HEK293T (cell line): Measurements from ENCODE around the gene REEP6.

Experiments used
- CTCF ChIA-PET: fragments of 350-600 bp; formaldehyde crosslinking; extraction: SDS; loops from one replicate; lab custom pipeline; 2021; ENCODE audit warnings: antibody characterized with exemption, inconsistent platforms; lab: Yijun Ruan, JAX
- POLR2A ChIA-PET: fragments of 350-600 bp; formaldehyde crosslinking; extraction: SDS; loops from one replicate; lab custom pipeline; 2020; ENCODE audit warnings: antibody characterized with exemption, inconsistent platforms; lab: Yijun Ruan, JAX
- DNase-seq: peaks from one replicate; pipeline ENCODE4 v3.0.0; 2012; ENCODE audit warnings: mixed read lengths; ENCODE audit errors: extremely low spot score
- ARNT ChIP-seq: fragments of 450-650 bp; IDR thresholded peaks from 2 replicates; pipeline ENCODE4 v1.6.1; 2017; ENCODE audit warnings: mild to moderate bottlenecking
- BHLHE40 ChIP-seq: fragments of 450-650 bp; IDR thresholded peaks from 2 replicates; pipeline ENCODE4 v1.6.1; 2016; ENCODE audit warnings: mild to moderate bottlenecking, moderate library complexity, borderline replicate concordance
- CTBP1 ChIP-seq: fragments of 450-650 bp; IDR thresholded peaks from 2 replicates; pipeline ENCODE4 v1.6.1; 2016; ENCODE audit warnings: borderline replicate concordance
- ELF4 ChIP-seq: fragments of 450-650 bp; IDR thresholded peaks from 2 replicates; pipeline ENCODE4 v1.6.1; 2017; ENCODE audit warnings: antibody characterized with exemption
- FOXA1 ChIP-seq: fragments of 450-650 bp; IDR thresholded peaks from 2 replicates; pipeline ENCODE4 v1.6.1; 2016; ENCODE audit warnings: mild to moderate bottlenecking
- FOXK2 ChIP-seq: fragments of 450-650 bp; IDR thresholded peaks from 2 replicates; pipeline ENCODE4 v1.6.1; 2016; ENCODE audit warnings: mild to moderate bottlenecking
- FOXM1 ChIP-seq: fragments of 450-650 bp; IDR thresholded peaks from 2 replicates; pipeline ENCODE4 v1.6.1; 2017; ENCODE audit warnings: mild to moderate bottlenecking, borderline replicate concordance
- HDGF ChIP-seq: fragments of 450-650 bp; IDR thresholded peaks from 2 replicates; pipeline ENCODE4 v1.6.1; 2017; ENCODE audit warnings: antibody characterized with exemption, borderline replicate concordance
- L3MBTL2 ChIP-seq: fragments of 450-650 bp; conservative IDR thresholded peaks from 2 replicates; pipeline ENCODE4 v1.6.1; 2016; ENCODE audit warnings: mild to moderate bottlenecking
- LEF1 ChIP-seq: fragments of 450-650 bp; IDR thresholded peaks from 2 replicates; pipeline ENCODE4 v1.6.1; 2017; ENCODE audit warnings: mild to moderate bottlenecking, borderline replicate concordance
- NFRKB ChIP-seq: fragments of 450-650 bp; IDR thresholded peaks from 2 replicates; pipeline ENCODE4 v1.6.1; 2016; ENCODE audit warnings: mild to moderate bottlenecking, moderate library complexity
- PKNOX1 ChIP-seq: fragments of 450-650 bp; IDR thresholded peaks from 2 replicates; pipeline ENCODE4 v1.6.1; 2016
- SP1 ChIP-seq: fragments of 450-650 bp; IDR thresholded peaks from 2 replicates; pipeline ENCODE4 v1.6.1; 2017
- SUZ12 ChIP-seq: fragments of 450-650 bp; IDR thresholded peaks from 2 replicates; pipeline ENCODE4 v1.6.1; 2016; ENCODE audit warnings: mild to moderate bottlenecking
- TARDBP ChIP-seq: fragments of 450-650 bp; IDR thresholded peaks from 2 replicates; pipeline ENCODE4 v1.6.1; 2016
- ZNF384 ChIP-seq: fragments of 450-650 bp; IDR thresholded peaks from 2 replicates; pipeline ENCODE4 v1.6.1; 2016

Gene REEP6

GRCh38 chr19:1447504-1447903 lies 43.5 kb upstream of the REEP6 start:
- DNase-seq, result no peak
- ChIA-PET POLR2A (interaction anchor here (0.7 to 1.3 kb wide), 2 partner anchors 34 to 179 kb away, joined by 3 to 6 read pairs; partner anchors contain the start of gene CIRBP), CTCF (no interaction called here)
- TF ChIP-seq BHLHE40 (no peak), SP1 (no peak), LEF1 (no peak), NFRKB (no peak), ELF4 (no peak), ZNF384 (no peak), FOXA1 (no peak), L3MBTL2 (no peak), CTBP1 (no peak), ARNT (no peak), FOXK2 (no peak), HDGF (no peak), PKNOX1 (no peak)

- TF ChIP-seq HDGF, result no peak
- TF ChIP-seq PKNOX1, result no peak
- no peak for TF ChIP-seq FOXA1
- TF ChIP-seq TARDBP, result no peak
- no peak for TF ChIP-seq ELF4
- TF ChIP-seq FOXK2, result no peak
- no peak for TF ChIP-seq ZNF384
- no peak for TF ChIP-seq BHLHE40
- no peak for DNase-seq
- ChIA-PET POLR2A (interaction anchor here (0.7 to 1.3 kb wide), 2 partner anchors 33 to 179 kb away, joined by 3 to 6 read pairs; partner anchors contain the start of gene CIRBP), CTCF (no interaction called here)
Measured at GRCh38 chr19:1447944-1448343, 43.0 kb upstream of the REEP6 start.

- peak; percentile 78 for DNase-seq
- ChIA-PET POLR2A (no interaction called here), CTCF (interaction anchor here (0.5 kb wide), 1 partner anchor 97 kb away, joined by 4 read pairs; no protein-coding TSS in a partner anchor)
- TF ChIP-seq FOXK2, result no peak
- TF ChIP-seq PKNOX1, result no peak
- TF ChIP-seq LEF1, result no peak
- TF ChIP-seq ELF4, result no peak
- TF ChIP-seq SP1, result no peak
- TF ChIP-seq ZNF384, result no peak
- no peak for TF ChIP-seq HDGF
- TF ChIP-seq L3MBTL2, result no peak
Measured at GRCh38 chr19:1449467-1450442, 41.2 kb upstream of the REEP6 start, which contains the start of gene APC2. TSS of gene APC2 (plus strand) at chr19:1450121. CDS start at chr19:1453002, 2,881 bp downstream.

GRCh38 chr19:1450735-1451731 lies 39.9 kb upstream of the REEP6 start:
- POLR2A ChIA-PET, result no interaction called here

More at GRCh38 chr19:1450735-1451731, 39.9 kb upstream of the REEP6 start:
- CTCF ChIA-PET, result interaction anchor here (0.8 kb wide), 1 partner anchor 207 kb away, joined by 4 read pairs; no protein-coding TSS in a partner anchor
- DNase-seq, result no peak
- no peak for TF ChIP-seq SUZ12
- TF ChIP-seq FOXA1, result no peak
- no peak for TF ChIP-seq BHLHE40
- TF ChIP-seq CTBP1, result no peak
- no peak for TF ChIP-seq ARNT
- TF ChIP-seq PKNOX1, result no peak
- no peak for TF ChIP-seq L3MBTL2
- no peak for TF ChIP-seq ELF4
- no peak for TF ChIP-seq NFRKB
- TF ChIP-seq FOXM1, result no peak
- TF ChIP-seq LEF1, result no peak
- no peak for TF ChIP-seq TARDBP
- no peak for TF ChIP-seq SP1
- no peak for TF ChIP-seq ZNF384
